Measurements from ENCODE around the gene COPS2. TPM values are rescaled to one million over a fixed set of nuclear protein-coding genes. Genes with fewer than 3 reads are reported as not detected.
"Not testable (repeated sequence)": the region's sequence is repeated elsewhere in the genome, so short reads cannot be mapped to it uniquely, and the experiment has no call there.

The COPS2 gene
- polyA plus RNA-seq, 1 of the 3 experiments (the other 2 are of a cell fraction), result 21.3 TPM

GRCh38 chr15:49179433-49180190, 24.2 kb upstream of the COPS2 start:
- no peak for TF ChIP-seq TEAD4 (IDR thresholded peaks at IDR 0.05; ENCODE audit: borderline replicate concordance, insufficient read depth)
- Histone ChIP-seq H3K9me3 (no peaks in the 10 kb centered on the region), H3K9me2 (0 out of 2 replicates have a peak, but pooled peaks cover 3% of the 10 kb centered on the region), H3K36me3 (replicated peaks in 1 of 2; ENCODE audit: control insufficient read depth in 1 of 2, insufficient read depth in 2 of 2, low read length in 1 of 2) (no peaks in the 10 kb centered on the region), H3K9ac (no peak overlapping the region), H3K4me3 (ENCODE audit: low read depth in 2 of 2, low read length in 1 of 2) (no peak overlapping the region), H4K20me1 (ENCODE audit: insufficient read depth) (no peaks in the 10 kb centered on the region), H3K27ac (ENCODE audit: low read depth in 2 of 2, low read length in 1 of 2) (no peak overlapping the region), H3K27me3 (ENCODE audit: insufficient read depth) (no peaks in the 10 kb centered on the region), H2AFZ (ENCODE audit: low read depth) (no peak overlapping the region), H3K4me1 (ENCODE audit: control insufficient read depth in 1 of 2, insufficient read depth in 2 of 2, low read depth in 1 of 2, low read length in 1 of 2) (no peaks in the 10 kb centered on the region), H3K79me2 (ENCODE audit: insufficient read depth) (0 out of 2 replicates have a peak, but pooled peaks cover 4% of the 10 kb centered on the region), H3K4me2 (no peak overlapping the region), H3F3A (replicated peaks; ENCODE audit: insufficient read depth) (no peaks in the 10 kb centered on the region)
- 88% methylated on average over 1 of the region's 1 CpG for WGBS (ENCODE audit: low lambda C conversion rate)
- no peak for DNase-seq
- CTCF ChIA-PET, result interaction anchor here (1.3 kb wide), 1 partner anchor 56 kb away, joined by 7 read pairs; no protein-coding TSS in a partner anchor
- POLR2A ChIA-PET, result interaction anchor here (1.2 kb wide), 1 partner anchor 10 kb away, joined by 5 read pairs; the partner anchor contains the start of gene GALK2

- no peak for DNase-seq
Observed at GRCh38 chr15:49178497-49178896, 23.1 kb upstream of the COPS2 start.

DNA sequence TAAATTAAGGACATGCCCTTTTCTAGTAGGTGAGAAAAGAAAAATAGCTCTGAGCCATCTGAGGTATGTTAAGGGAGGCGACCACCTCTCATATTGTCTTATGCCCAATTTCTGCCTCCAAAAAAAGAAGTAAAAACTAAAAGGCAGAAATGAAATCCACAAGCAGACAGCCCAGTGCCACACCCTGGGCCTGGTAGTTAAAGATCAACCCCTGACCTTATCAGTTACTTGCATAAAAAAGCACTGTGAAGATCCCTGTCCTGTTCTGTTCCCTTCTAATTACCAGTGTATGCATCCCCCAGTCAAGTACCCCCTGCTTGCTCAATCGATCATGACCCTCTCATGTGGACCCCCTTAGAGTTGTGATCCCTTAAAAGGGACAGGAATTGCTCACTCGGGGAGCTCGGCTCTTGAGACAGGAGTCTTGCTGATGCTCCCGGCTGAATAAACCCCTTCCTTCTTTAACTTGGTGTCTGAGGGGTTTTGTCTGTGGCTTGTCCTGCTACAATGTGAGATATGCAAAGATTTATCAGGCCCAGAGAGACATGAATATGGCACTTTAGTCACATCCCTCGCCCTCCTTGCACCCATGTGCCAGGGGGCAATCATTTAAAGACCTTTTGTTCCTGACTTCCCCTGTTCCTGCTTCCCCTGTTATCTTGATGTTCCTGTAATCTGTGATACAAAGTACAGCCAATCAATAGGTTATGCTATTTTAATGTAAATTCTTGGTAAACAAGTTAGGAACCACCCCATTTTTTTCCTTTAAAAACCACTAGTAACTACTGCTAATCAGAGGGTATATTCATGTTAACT, 20.4 kb upstream of the COPS2 start:
- peaks cover 11% of the 10 kb centered on the region for H3K79me2 ChIP-seq (ENCODE audit: insufficient read depth)
- CTCF ChIA-PET, result not testable (repeated sequence)

More at GRCh38 chr15:49178497-49178896, 23.1 kb upstream of the COPS2 start:
- no peak overlapping the region for H3K27ac ChIP-seq (ENCODE audit: low read depth in 2 of 2, low read length in 1 of 2)
- POLR2A ChIA-PET, result interaction anchor here (1.2 kb wide), 1 partner anchor 8 kb away, joined by 5 read pairs; the partner anchor contains the start of gene GALK2
- peaks cover 11% of the 10 kb centered on the region; the same call in 1 of the 2 replicates for H3K79me2 ChIP-seq (ENCODE audit: insufficient read depth)
- WGBS (ENCODE audit: low lambda C conversion rate), result 88% methylated on average over 7 of the region's 7 CpGs
- no peak overlapping the region for H3K4me2 ChIP-seq
- H3K9me2 ChIP-seq, result 0 out of 2 replicates have a peak, but pooled peaks cover 3% of the 10 kb centered on the region
- H3K9me3 ChIP-seq, result no peaks in the 10 kb centered on the region
- TF ChIP-seq YY1 (IDR thresholded peaks at IDR 0.05; ENCODE audit: low read depth) (no peak), JUND (IDR thresholded peaks at IDR 0.05) (no peak), EZH2phosphoT487 (IDR thresholded peaks at IDR 0.05; ENCODE audit: borderline replicate concordance, low read depth) (no peak), RCOR1 (IDR thresholded peaks at IDR 0.05; ENCODE audit: low read length) (no peak)
- H3K4me3 ChIP-seq (ENCODE audit: low read depth in 2 of 2, low read length in 1 of 2), result no peak overlapping the region
- H3K4me1 ChIP-seq (ENCODE audit: control insufficient read depth in 1 of 2, insufficient read depth in 2 of 2, low read depth in 1 of 2, low read length in 1 of 2), result no peaks in the 10 kb centered on the region
- H3F3A ChIP-seq (replicated peaks; ENCODE audit: insufficient read depth), result no peaks in the 10 kb centered on the region
- no peaks in the 10 kb centered on the region for H3K36me3 ChIP-seq (replicated peaks in 1 of 2; ENCODE audit: control insufficient read depth in 1 of 2, insufficient read depth in 2 of 2, low read length in 1 of 2)
- no peak overlapping the region for H3K9ac ChIP-seq
- no peaks in the 10 kb centered on the region for H3K27me3 ChIP-seq (ENCODE audit: insufficient read depth)
- H4K20me1 ChIP-seq (ENCODE audit: insufficient read depth), result no peaks in the 10 kb centered on the region
- H2AFZ ChIP-seq (ENCODE audit: low read depth), result no peak overlapping the region
- CTCF ChIA-PET, result no interaction called here

More for the DNA sequence above, 20.4 kb upstream of the COPS2 start:
- H4K20me1 ChIP-seq (ENCODE audit: insufficient read depth); H3K4me2 ChIP-seq; H3K9me2 ChIP-seq; DNase-seq; H2AFZ ChIP-seq (ENCODE audit: low read depth); H3F3A ChIP-seq (replicated peaks; ENCODE audit: insufficient read depth); H3K36me3 ChIP-seq (replicated peaks in 1 of 2; ENCODE audit: control insufficient read depth in 1 of 2, insufficient read depth in 2 of 2, low read length in 1 of 2); H3K4me1 ChIP-seq (ENCODE audit: control insufficient read depth in 1 of 2, insufficient read depth in 2 of 2, low read depth in 1 of 2, low read length in 1 of 2); H3K9ac ChIP-seq; H3K27ac ChIP-seq (ENCODE audit: low read depth in 2 of 2, low read length in 1 of 2); H3K9me3 ChIP-seq; H3K4me3 ChIP-seq (ENCODE audit: low read depth in 2 of 2, low read length in 1 of 2); H3K27me3 ChIP-seq (ENCODE audit: insufficient read depth); POLR2A ChIA-PET: not testable (repeated sequence)
- 90% methylated on average over 6 of the region's 6 CpGs for WGBS (ENCODE audit: low lambda C conversion rate)

All from SK-N-SH (cell line).